ENCODE data around the gene YPEL1. TPM values are rescaled to one million over a fixed set of nuclear protein-coding genes. Genes with fewer than 3 reads are reported as not detected.
"Not testable (repeated sequence)": the region's sequence is repeated elsewhere in the genome, so short reads cannot be mapped to it uniquely, and the experiment has no call there.

YPEL1 gene
- total RNA-seq, 1 donor: 2.2 TPM

- Histone ChIP-seq H2AFZ (ENCODE audit: low read length) (no peak overlapping the region), H3K4me1 (ENCODE audit: insufficient read depth, low read length) (peaks cover 30% of the 10 kb centered on the region), H3K27me3 (ENCODE audit: insufficient read depth, low read length) (no peaks in the 10 kb centered on the region), H3K27ac (ENCODE audit: low read depth, low read length) (no peak overlapping the region), H3K79me2 (ENCODE audit: insufficient read depth, low read length) (no peaks in the 10 kb centered on the region), H3K36me3 (ENCODE audit: insufficient read depth, low read length) (no peaks in the 10 kb centered on the region), H3K4me2 (ENCODE audit: insufficient read depth, low read length) (no peak overlapping the region), H3K4me3 (ENCODE audit: insufficient read depth, low read length) (no peak overlapping the region), H3K9me3 (ENCODE audit: low read depth, low read length) (no peaks in the 10 kb centered on the region), H4K20me1 (ENCODE audit: insufficient read depth, low read length) (peaks cover 12% of the 10 kb centered on the region)
- TF ChIP-seq CTCF (IDR thresholded peaks at IDR 0.05; ENCODE audit: extremely low read depth, low read depth, low read length): no peak
- no peak for DNase-seq (ENCODE audit: insufficient read length, low spot score, missing footprints)
Observed at GRCh38 chr22:21752276-21752675, 16.7 kb upstream of the YPEL1 start.

- Histone ChIP-seq H4K20me1 (ENCODE audit: insufficient read depth, low read length) (no peaks in the 10 kb centered on the region), H2AFZ (ENCODE audit: low read length) (no peak overlapping the region), H3K4me1 (ENCODE audit: insufficient read depth, low read length) (no peaks in the 10 kb centered on the region), H3K4me3 (ENCODE audit: insufficient read depth, low read length) (no peak overlapping the region), H3K36me3 (ENCODE audit: insufficient read depth, low read length) (no peaks in the 10 kb centered on the region), H3K79me2 (ENCODE audit: insufficient read depth, low read length) (no peaks in the 10 kb centered on the region), H3K9me3 (ENCODE audit: low read depth, low read length) (no peaks in the 10 kb centered on the region), H3K27me3 (ENCODE audit: insufficient read depth, low read length) (no peaks in the 10 kb centered on the region), H3K4me2 (ENCODE audit: insufficient read depth, low read length) (no peak overlapping the region), H3K27ac (ENCODE audit: low read depth, low read length) (no peak overlapping the region)
- DNase-seq (ENCODE audit: insufficient read length, low spot score, missing footprints): no peak
- TF ChIP-seq CTCF (IDR thresholded peaks at IDR 0.05; ENCODE audit: extremely low read depth, low read depth, low read length): no peak
Observed at GRCh38 chr22:21745948-21746347, 10.4 kb upstream of the YPEL1 start.

GRCh38 chr22:21744917-21745316 lies 9.3 kb upstream of the YPEL1 start:
- not testable (repeated sequence) for H3K79me2 ChIP-seq (ENCODE audit: insufficient read depth, low read length); H3K4me2 ChIP-seq (ENCODE audit: insufficient read depth, low read length); H3K4me1 ChIP-seq (ENCODE audit: insufficient read depth, low read length); H4K20me1 ChIP-seq (ENCODE audit: insufficient read depth, low read length); H2AFZ ChIP-seq (ENCODE audit: low read length); H3K4me3 ChIP-seq (ENCODE audit: insufficient read depth, low read length); H3K27me3 ChIP-seq (ENCODE audit: insufficient read depth, low read length); H3K9me3 ChIP-seq (ENCODE audit: low read depth, low read length); H3K36me3 ChIP-seq (ENCODE audit: insufficient read depth, low read length); H3K27ac ChIP-seq (ENCODE audit: low read depth, low read length); DNase-seq (ENCODE audit: insufficient read length, low spot score, missing footprints)

GRCh38 chr22:21741790-21742189 lies 6.2 kb upstream of the YPEL1 start:
- Histone ChIP-seq H3K27ac (ENCODE audit: low read depth, low read length) (no peak overlapping the region), H3K4me3 (ENCODE audit: insufficient read depth, low read length) (no peak overlapping the region), H2AFZ (ENCODE audit: low read length) (no peak overlapping the region), H3K27me3 (ENCODE audit: insufficient read depth, low read length) (peaks cover 1% of the 10 kb centered on the region), H3K79me2 (ENCODE audit: insufficient read depth, low read length) (no peaks in the 10 kb centered on the region), H3K4me1 (ENCODE audit: insufficient read depth, low read length) (no peaks in the 10 kb centered on the region), H3K36me3 (ENCODE audit: insufficient read depth, low read length) (no peaks in the 10 kb centered on the region), H3K4me2 (ENCODE audit: insufficient read depth, low read length) (no peak overlapping the region), H4K20me1 (ENCODE audit: insufficient read depth, low read length) (no peaks in the 10 kb centered on the region), H3K9me3 (ENCODE audit: low read depth, low read length) (no peaks in the 10 kb centered on the region)
- TF ChIP-seq CTCF (IDR thresholded peaks at IDR 0.05; ENCODE audit: extremely low read depth, low read depth, low read length): no peak
- peak; percentile 71 for DNase-seq (ENCODE audit: insufficient read length, low spot score, missing footprints)
